ENCODE measurements around the gene ARMH1.

Gene ARMH1

GRCh38 chr1:44739307-44740178 lies 65.0 kb downstream of the ARMH1 start, which contains the start of gene KIF2C (continued):
- TF ChIP-seq ZBTB26 (tag by site-specific recombination; optimal IDR thresholded peaks at IDR 0.05), result peak; percentile 50
- TF ChIP-seq ZNF76 (tag by site-specific recombination; IDR thresholded peaks at IDR 0.05; ENCODE audit: borderline replicate concordance, low read depth), result peak; percentile 92
- peak; percentile 83 for TF ChIP-seq ZFHX2 (tag by site-specific recombination; conservative IDR thresholded peaks at IDR 0.05)
- TF ChIP-seq ZNF600 (tag by site-specific recombination; IDR thresholded peaks at IDR 0.05), result no peak; the same call in none of the 2 replicates
- no peak for TF ChIP-seq OSR2 (tag by site-specific recombination; IDR thresholded peaks at IDR 0.05)
- TF ChIP-seq ZNF544 (tag by site-specific recombination; IDR thresholded peaks at IDR 0.05), result no peak
- no peak for TF ChIP-seq ZNF221 (tag by site-specific recombination; IDR thresholded peaks at IDR 0.05; ENCODE audit: borderline replicate concordance)
- no peak for TF ChIP-seq SALL2 (tag by site-specific recombination; IDR thresholded peaks at IDR 0.05; ENCODE audit: borderline replicate concordance)
- no peak for TF ChIP-seq ZNF549 (tag by site-specific recombination; IDR thresholded peaks at IDR 0.05)
- TF ChIP-seq YY2 (tag by site-specific recombination; IDR thresholded peaks at IDR 0.05), result no peak
- no peak for TF ChIP-seq ZNF792 (tag by site-specific recombination; IDR thresholded peaks at IDR 0.05)
- no peak for TF ChIP-seq ZNF394 (tag by site-specific recombination; IDR thresholded peaks at IDR 0.05; ENCODE audit: borderline replicate concordance)
- TF ChIP-seq ZEB2 (tag by site-specific recombination; IDR thresholded peaks at IDR 0.05), result peak; percentile 66; the same call in 1 of the 2 replicates
- TF ChIP-seq HOXA7 (CRISPR knock-in tag; IDR thresholded peaks at IDR 0.05; ENCODE audit: borderline replicate concordance), result no peak
- TF ChIP-seq ZSCAN18 (tag by site-specific recombination; IDR thresholded peaks at IDR 0.05), result no peak
- no peak; the same call in 1 of the 2 replicates for TF ChIP-seq ZNF140 (tag by site-specific recombination; IDR thresholded peaks at IDR 0.05)
- no peak for TF ChIP-seq REPIN1 (tag by site-specific recombination; IDR thresholded peaks at IDR 0.05; ENCODE audit: low read depth)
- no peak for TF ChIP-seq ZNF16 (tag by site-specific recombination; IDR thresholded peaks at IDR 0.05; ENCODE audit: low read depth)
- peak; percentile 38; the same call in 1 of the 2 replicates for TF ChIP-seq ATF2 (tag by site-specific recombination; IDR thresholded peaks at IDR 0.05; ENCODE audit: low read depth)
- no peak for TF ChIP-seq ZNF398 (tag by site-specific recombination; IDR thresholded peaks at IDR 0.05)
- TF ChIP-seq AEBP2 (tag by site-specific recombination; IDR thresholded peaks at IDR 0.05; ENCODE audit: borderline replicate concordance), result no peak
- peak; percentile 23; the same call in 1 of the 2 replicates for TF ChIP-seq ZSCAN30 (tag by site-specific recombination; IDR thresholded peaks at IDR 0.05)
- TF ChIP-seq PRDM6 (tag by site-specific recombination; IDR thresholded peaks at IDR 0.05), result no peak
- no peak for TF ChIP-seq GLI2 (tag by site-specific recombination; IDR thresholded peaks at IDR 0.05; ENCODE audit: borderline replicate concordance, low read depth)
- no peak for TF ChIP-seq ZNF623 (tag by site-specific recombination; IDR thresholded peaks at IDR 0.05)
- TF ChIP-seq ZNF776 (tag by site-specific recombination; IDR thresholded peaks at IDR 0.05; ENCODE audit: borderline replicate concordance), result no peak
- no peak for TF ChIP-seq GLI4 (tag by site-specific recombination; IDR thresholded peaks at IDR 0.05)
- TF ChIP-seq ZBTB48 (tag by site-specific recombination; IDR thresholded peaks at IDR 0.05), result peak; percentile 91
- TF ChIP-seq GFI1B (tag by site-specific recombination; IDR thresholded peaks at IDR 0.05), result no peak
- TF ChIP-seq ZNF561 (tag by site-specific recombination; IDR thresholded peaks at IDR 0.05; ENCODE audit: borderline replicate concordance), result peak; percentile 69

Data from HEK293 (cell line).